SU-DHL-6 (cell line): ENCODE results near the gene MIER2.

ENCODE experiments used
- H2AFZ ChIP-seq: fragments of 200-600 bp; sonication (generic); 2 replicates; pipeline ENCODE4 v1.6.1; 2014; ENCODE audit warnings: low read depth, mild to moderate bottlenecking, moderate library complexity, mixed read lengths, antibody characterized with exemption, low read length; ENCODE audit not compliant: severe bottlenecking
- H3F3A ChIP-seq: fragments of 200-600 bp; shearing (Covaris generic); 2 replicates; pipeline ENCODE4 v1.6.0; 2016; ENCODE audit warnings: antibody characterized with exemption, mild to moderate bottlenecking; ENCODE audit not compliant: insufficient read depth
- H3K27ac ChIP-seq: fragments of 200-600 bp; sonication (generic); 2 replicates; pipeline ENCODE4 v1.5.1; 2016; ENCODE audit warnings: low read depth, mild to moderate bottlenecking, low read length, moderate library complexity, mixed read lengths
- H3K27me3 ChIP-seq: fragments of 200-600 bp; sonication (generic), shearing (Covaris generic); 2 replicates; pipeline ENCODE4 v1.6.0; 2014; ENCODE audit warnings: mild to moderate bottlenecking, low read length
- H3K36me3 ChIP-seq: fragments of 200-600 bp; sonication (generic); 2 replicates; pipeline ENCODE4 v1.6.1; 2014; ENCODE audit warnings: mild to moderate bottlenecking, low read length, mixed read lengths
- H3K4me2 ChIP-seq: fragments of 300-600, 200-600 bp; shearing (Covaris generic), sonication (generic); 2 replicates; pipeline ENCODE4 v1.6.0; 2014; ENCODE audit warnings: low read length, low read depth, mild to moderate bottlenecking; ENCODE audit not compliant: poor library complexity, severe bottlenecking
- H3K4me3 ChIP-seq: fragments of 200-600 bp; sonication (generic); 2 replicates; pipeline ENCODE4 v1.5.1; 2014; ENCODE audit warnings: antibody characterized with exemption, low read length, mild to moderate bottlenecking, mixed read lengths; ENCODE audit not compliant: insufficient read depth, poor library complexity, severe bottlenecking
- H3K79me2 ChIP-seq: fragments of 200-600 bp; sonication (generic); 2 replicates; pipeline ENCODE4 v1.6.1; 2014; ENCODE audit warnings: mild to moderate bottlenecking, low read length, moderate library complexity; ENCODE audit not compliant: insufficient read depth
- H3K9ac ChIP-seq: fragments of 200-600 bp; sonication (generic); 2 replicates; pipeline ENCODE4 v1.7.0; 2014; ENCODE audit warnings: mild to moderate bottlenecking, low read length
- H3K9me2 ChIP-seq: fragments of 200-600 bp; sonication (generic); replicated peaks from 2 replicates; pipeline ENCODE4 v1.6.1; 2014; ENCODE audit warnings: low read length; ENCODE audit not compliant: insufficient read depth
- H3K9me3 ChIP-seq: fragments of 200-600 bp; sonication (generic); 2 replicates; pipeline ENCODE4 v1.6.1; 2014; ENCODE audit warnings: low read length, mixed read lengths; ENCODE audit not compliant: insufficient read depth
- H4K20me1 ChIP-seq: fragments of 200-600 bp; sonication (generic); 2 replicates; pipeline ENCODE4 v1.6.1; 2014; ENCODE audit warnings: low read depth, mild to moderate bottlenecking, antibody characterized with exemption, low read length, moderate library complexity, mixed read lengths
- EZH2phosphoT487 ChIP-seq: fragments of 200-600 bp; sonication (generic), shearing (Covaris generic); conservative IDR thresholded peaks from 2 replicates; pipeline ENCODE4 v1.6.1; 2018; ENCODE audit warnings: mild to moderate bottlenecking, antibody characterized with exemption, low read length, moderate library complexity, mixed read lengths
- TF ChIP-seq, protein P1 (sequence below): fragments of 200-600 bp; sonication (generic); IDR thresholded peaks from one replicate; pipeline ENCODE4 v1.5.1; 2017; ENCODE audit warnings: antibody characterized with exemption, mild to moderate bottlenecking, low read length, moderate library complexity; ENCODE audit not compliant: insufficient read depth, poor library complexity, severe bottlenecking

Gene MIER2

DNA sequence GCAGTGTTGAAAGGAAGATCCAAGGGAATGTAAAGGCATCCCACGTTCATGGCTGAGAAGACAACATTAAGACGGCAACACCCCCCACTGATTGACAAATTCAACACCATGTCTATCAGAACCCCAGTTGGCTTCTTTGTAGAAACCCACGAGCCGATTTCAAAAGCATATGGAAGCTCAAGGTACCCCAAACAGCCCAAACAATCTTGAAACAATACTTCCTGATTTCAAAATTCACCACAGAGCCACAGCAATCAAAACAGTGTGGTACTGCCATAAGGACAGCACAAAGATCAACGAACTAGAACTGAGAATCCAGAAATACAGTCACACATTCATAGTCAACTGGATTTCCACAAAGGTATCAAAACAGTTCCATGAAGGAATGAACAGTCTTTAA, 6.2 kb downstream of the MIER2 start:
- Histone ChIP-seq H3K36me3 (no peaks in the 10 kb centered on the region), H3K27ac (no peak overlapping the region), H4K20me1 (peaks cover 10% of the 10 kb centered on the region; the same call in 1 of the 2 replicates), H3K27me3 (no peaks in the 10 kb centered on the region), H3K79me2 (peaks cover 91% of the 10 kb centered on the region), H3K9me3 (no peaks in the 10 kb centered on the region), H3K4me2 (no peak overlapping the region), H3K9ac (no peak overlapping the region), H2AFZ (no peak overlapping the region), H3K4me3 (no peak overlapping the region), H3K9me2 (no peaks in the 10 kb centered on the region), H3F3A (no peaks in the 10 kb centered on the region)
- TF ChIP-seq, protein P1, sequence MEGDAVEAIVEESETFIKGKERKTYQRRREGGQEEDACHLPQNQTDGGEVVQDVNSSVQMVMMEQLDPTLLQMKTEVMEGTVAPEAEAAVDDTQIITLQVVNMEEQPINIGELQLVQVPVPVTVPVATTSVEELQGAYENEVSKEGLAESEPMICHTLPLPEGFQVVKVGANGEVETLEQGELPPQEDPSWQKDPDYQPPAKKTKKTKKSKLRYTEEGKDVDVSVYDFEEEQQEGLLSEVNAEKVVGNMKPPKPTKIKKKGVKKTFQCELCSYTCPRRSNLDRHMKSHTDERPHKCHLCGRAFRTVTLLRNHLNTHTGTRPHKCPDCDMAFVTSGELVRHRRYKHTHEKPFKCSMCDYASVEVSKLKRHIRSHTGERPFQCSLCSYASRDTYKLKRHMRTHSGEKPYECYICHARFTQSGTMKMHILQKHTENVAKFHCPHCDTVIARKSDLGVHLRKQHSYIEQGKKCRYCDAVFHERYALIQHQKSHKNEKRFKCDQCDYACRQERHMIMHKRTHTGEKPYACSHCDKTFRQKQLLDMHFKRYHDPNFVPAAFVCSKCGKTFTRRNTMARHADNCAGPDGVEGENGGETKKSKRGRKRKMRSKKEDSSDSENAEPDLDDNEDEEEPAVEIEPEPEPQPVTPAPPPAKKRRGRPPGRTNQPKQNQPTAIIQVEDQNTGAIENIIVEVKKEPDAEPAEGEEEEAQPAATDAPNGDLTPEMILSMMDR, result no peak
- no peak for TF ChIP-seq EZH2phosphoT487

DNA sequence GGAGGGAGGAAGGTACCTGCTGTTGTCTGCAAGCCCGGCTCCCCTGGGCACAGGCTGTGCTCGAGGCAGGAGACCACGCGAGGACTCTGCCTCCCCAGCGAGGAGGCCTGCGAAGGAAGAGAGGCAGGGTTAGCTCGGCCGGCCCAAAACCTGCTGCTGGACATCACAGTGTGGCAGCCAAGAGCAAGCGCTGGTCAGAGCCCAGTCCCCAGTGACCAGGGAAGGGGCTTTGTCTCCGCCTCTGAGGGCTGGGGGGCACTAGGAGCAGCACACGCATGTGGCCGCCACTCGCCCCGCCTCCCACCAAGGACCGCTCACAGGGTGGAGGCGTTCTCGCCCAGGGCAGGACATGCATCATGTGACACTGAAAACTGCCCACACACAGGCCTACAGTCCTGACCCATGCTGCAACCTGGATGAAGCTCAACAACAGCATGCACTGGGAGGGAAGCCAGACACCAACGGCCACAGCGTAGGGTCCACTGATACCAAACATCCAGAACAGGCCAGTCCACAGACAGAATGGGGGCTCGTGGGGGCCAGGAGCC, 8.5 kb downstream of the MIER2 start:
- peaks cover 10% of the 10 kb centered on the region; the same call in 1 of the 2 replicates for H4K20me1 ChIP-seq
- peaks cover 70% of the 10 kb centered on the region for H3K79me2 ChIP-seq
- no peaks in the 10 kb centered on the region for H3K9me3 ChIP-seq
- H3K4me2 ChIP-seq, result no peak overlapping the region
- H2AFZ ChIP-seq, result no peak overlapping the region
- no peaks in the 10 kb centered on the region for H3K27me3 ChIP-seq
- H3K27ac ChIP-seq, result no peak overlapping the region
- no peaks in the 10 kb centered on the region for H3K9me2 ChIP-seq
- H3K36me3 ChIP-seq, result no peaks in the 10 kb centered on the region
- H3K9ac ChIP-seq, result no peak overlapping the region
- TF ChIP-seq, protein P1, result no peak
- TF ChIP-seq EZH2phosphoT487, result no peak
- H3F3A ChIP-seq, result no peaks in the 10 kb centered on the region
- no peak overlapping the region for H3K4me3 ChIP-seq

DNA sequence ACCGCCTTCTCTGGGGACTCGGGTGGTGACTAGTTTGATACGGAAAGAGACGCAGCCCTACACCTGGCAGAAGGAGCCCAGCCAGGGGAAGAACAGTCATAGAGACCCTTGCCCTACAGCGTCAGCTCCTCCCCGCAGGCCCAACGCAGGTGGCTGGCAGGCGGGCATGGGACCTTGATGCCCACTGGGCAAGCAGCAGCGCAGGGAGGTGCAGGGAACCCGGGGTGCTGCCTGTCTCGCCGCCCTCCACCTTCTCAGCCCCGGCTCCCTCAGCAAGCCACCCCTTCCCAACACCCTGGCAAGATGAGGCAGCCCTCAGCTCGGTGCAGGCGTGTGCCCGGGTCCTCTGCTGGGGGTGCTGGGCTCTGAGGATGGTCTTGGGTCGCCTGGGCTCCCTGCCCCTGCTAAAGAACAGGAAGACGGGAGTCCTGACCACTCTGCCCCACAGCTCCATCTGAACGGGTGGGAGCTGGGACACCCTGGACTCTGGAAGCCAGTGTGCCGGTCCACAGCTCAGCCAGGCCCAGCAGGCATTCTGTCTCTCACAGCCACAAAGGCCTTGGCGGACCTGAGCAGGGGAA, 9.0 kb downstream of the MIER2 start:
- H3K4me2 ChIP-seq, result no peak overlapping the region
- peaks cover 10% of the 10 kb centered on the region; the same call in 1 of the 2 replicates for H4K20me1 ChIP-seq
- no peaks in the 10 kb centered on the region for H3K9me3 ChIP-seq
- no peaks in the 10 kb centered on the region for H3K9me2 ChIP-seq
- no peaks in the 10 kb centered on the region for H3F3A ChIP-seq
- TF ChIP-seq, protein P1, result no peak
- TF ChIP-seq EZH2phosphoT487, result no peak
- H3K79me2 ChIP-seq, result peaks cover 70% of the 10 kb centered on the region
- no peak overlapping the region for H2AFZ ChIP-seq
- no peak overlapping the region for H3K27ac ChIP-seq
- no peak overlapping the region for H3K4me3 ChIP-seq
- no peak overlapping the region for H3K9ac ChIP-seq
- H3K27me3 ChIP-seq, result no peaks in the 10 kb centered on the region
- H3K36me3 ChIP-seq, result no peaks in the 10 kb centered on the region
